Body of pancreas (tissue), 4 donors: Measurements from ENCODE around the gene PLEK2. TPM values are rescaled to one million over a fixed set of nuclear protein-coding genes. Genes with fewer than 3 reads are reported as not detected.
"Not testable (repeated sequence)": the region's sequence is repeated elsewhere in the genome, so short reads cannot be mapped to it uniquely, and the experiment has no call there.

ENCODE experiments used
- ATAC-seq: fragments of 150-250 bp; one replicate; pipeline ENCODE4 v1.9.1; 2016
- DNase-seq, 4 donors: peaks; one replicate each; pipeline ENCODE4 v3.0.0-alpha.2; 2019
- H3K27ac ChIP-seq, 4 donors: fragments of 200-600 bp; sonication (generic); 1 replicate in 3 of 4; 2 replicates in 1 of 4; pipeline versions ENCODE4 v1.5.1 to v1.6.1; 2016 to 2019; ENCODE audit warnings: mild to moderate bottlenecking in 1 of 4, mixed read lengths in 1 of 4, moderate library complexity in 1 of 4
- H3K27me3 ChIP-seq, 2 donors: fragments of 200-600 bp; sonication (generic); one replicate each; pipeline ENCODE4 v1.6.0; 2016; ENCODE audit warnings: mild to moderate bottlenecking in 1 of 2
- H3K36me3 ChIP-seq, 2 donors: fragments of 200-600 bp; sonication (generic); replicated peaks in 1 of 2; 2 replicates each; pipeline ENCODE4 v1.5.1; 2016; ENCODE audit warnings: low read depth in 2 of 2; ENCODE audit not compliant: insufficient read depth in 1 of 2
- H3K4me1 ChIP-seq: fragments of 200-600 bp; sonication (generic); one replicate; pipeline ENCODE4 v1.6.0; 2016
- H3K4me3 ChIP-seq, 2 donors: fragments of 200-600 bp; sonication (generic); 1 replicate in 1 of 2; 2 replicates in 1 of 2; pipeline ENCODE4 v1.5.1; 2016 to 2019
- H3K9me3 ChIP-seq, 3 donors: fragments of 200-600 bp; sonication (generic); 1 replicate in 2 of 3; 2 replicates in 1 of 3; pipeline ENCODE4 v1.5.1; 2016
- POLR2A ChIP-seq, 3 donors: fragments of 450-650 bp; IDR thresholded peaks; one replicate each; pipeline ENCODE4 v1.6.1; 2016; ENCODE audit warnings: antibody characterized with exemption in 3 of 3, mild to moderate bottlenecking in 2 of 3
- WGBS, 2 donors: methylation state at CpG; one replicate each; pipeline ENCODE4 v1.1.5; 2017; 5-methylcytosine and 5-hydroxymethylcytosine counted together
- intact Hi-C: fragments of 100-400 bp; cut with DNase I; formaldehyde crosslinking; loops from one replicate; pipeline ENCODE4 v1.15.1; 2023
- total RNA-seq, 2 donors: library from RNA; depleted of rRNA; stranded (reverse); fragments of >200 nt; gene quantifications; one replicate each; pipeline ENCODE4 v1.1.0, GENCODE V29; 2016
- TF ChIP-seq, protein P1 (sequence below), 7 experiments: fragments of 450-650 bp in 4 of 7; fragments of 200-600 bp in 3 of 7; sonication (generic) in 3 of 7; IDR thresholded peaks; one replicate each; pipeline ENCODE4 v1.5.1; 2016 to 2019; ENCODE audit warnings: antibody characterized with exemption in 7 of 7

Gene PLEK2
- total RNA-seq, 2 donors from 2014 or later: 7.5 to 9.2 TPM

- H3K4me1 ChIP-seq: peaks cover 21% of the 10 kb centered on the region
- no peak overlapping the region for H3K4me3 ChIP-seq
- no peaks in the 10 kb centered on the region for H3K27me3 ChIP-seq
- ATAC-seq: no peak
- TF ChIP-seq, protein P1, sequence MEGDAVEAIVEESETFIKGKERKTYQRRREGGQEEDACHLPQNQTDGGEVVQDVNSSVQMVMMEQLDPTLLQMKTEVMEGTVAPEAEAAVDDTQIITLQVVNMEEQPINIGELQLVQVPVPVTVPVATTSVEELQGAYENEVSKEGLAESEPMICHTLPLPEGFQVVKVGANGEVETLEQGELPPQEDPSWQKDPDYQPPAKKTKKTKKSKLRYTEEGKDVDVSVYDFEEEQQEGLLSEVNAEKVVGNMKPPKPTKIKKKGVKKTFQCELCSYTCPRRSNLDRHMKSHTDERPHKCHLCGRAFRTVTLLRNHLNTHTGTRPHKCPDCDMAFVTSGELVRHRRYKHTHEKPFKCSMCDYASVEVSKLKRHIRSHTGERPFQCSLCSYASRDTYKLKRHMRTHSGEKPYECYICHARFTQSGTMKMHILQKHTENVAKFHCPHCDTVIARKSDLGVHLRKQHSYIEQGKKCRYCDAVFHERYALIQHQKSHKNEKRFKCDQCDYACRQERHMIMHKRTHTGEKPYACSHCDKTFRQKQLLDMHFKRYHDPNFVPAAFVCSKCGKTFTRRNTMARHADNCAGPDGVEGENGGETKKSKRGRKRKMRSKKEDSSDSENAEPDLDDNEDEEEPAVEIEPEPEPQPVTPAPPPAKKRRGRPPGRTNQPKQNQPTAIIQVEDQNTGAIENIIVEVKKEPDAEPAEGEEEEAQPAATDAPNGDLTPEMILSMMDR (IDR thresholded peaks at IDR 0.05): no peak
- TF ChIP-seq POLR2A (IDR thresholded peaks at IDR 0.05): no peak
- H3K9me3 ChIP-seq: no peaks in the 10 kb centered on the region
- DNase-seq: no peak
- intact Hi-C loops: no loop called here
- no peaks in the 10 kb centered on the region for H3K36me3 ChIP-seq
- peak overlapping the region in 1 of 4 donors; percentile 25 for H3K27ac ChIP-seq
- WGBS, 2 donors: 77 to 98% methylated on average over 5 of the region's 5 CpGs
These were observed 44.8 kb upstream of the PLEK2 start for GRCh38 chr14:67456732-67457131.

DNA sequence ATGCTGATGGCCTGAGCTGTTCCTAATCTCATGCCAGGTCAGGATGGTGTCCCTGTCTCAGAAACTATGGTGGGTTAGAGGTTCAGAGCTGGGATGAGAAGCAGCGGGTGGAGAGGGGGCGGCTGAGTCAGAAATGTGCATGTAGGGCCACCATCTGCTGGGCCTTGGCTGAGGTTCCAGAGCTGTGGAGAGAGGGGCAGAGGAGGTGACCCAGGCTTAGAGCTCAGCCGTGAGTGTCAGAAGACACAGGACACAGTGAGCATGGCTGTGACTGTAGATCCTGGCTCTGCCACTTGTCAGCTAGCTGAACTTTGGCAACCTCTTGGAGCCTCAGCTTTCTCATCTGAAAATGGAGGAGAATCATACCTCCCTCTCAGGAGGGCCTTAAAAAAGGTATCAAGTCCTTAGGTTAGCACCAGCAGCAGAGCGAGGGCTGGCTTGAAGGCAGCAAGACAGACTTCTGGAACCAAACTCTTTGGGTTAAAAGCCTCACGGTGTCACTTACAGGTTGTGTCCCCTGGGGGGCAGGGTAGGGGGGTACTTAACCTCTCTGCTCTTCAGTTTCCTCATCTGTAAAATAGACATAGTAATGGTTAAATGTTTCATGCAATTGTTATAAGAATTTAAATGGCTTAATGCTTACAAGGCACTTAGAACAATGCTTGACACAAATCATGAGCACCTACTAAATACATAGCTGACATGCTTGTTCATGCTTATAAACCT is 41.8 kb upstream of the PLEK2 start:
- TF ChIP-seq, protein P1 (IDR thresholded peaks at IDR 0.05): no peak
- TF ChIP-seq POLR2A (IDR thresholded peaks at IDR 0.05): no peak
- WGBS, 2 donors: 82 to 91% methylated on average over 5 of the region's 5 CpGs
- Histone ChIP-seq H3K4me3 (no peak overlapping the region), H3K4me1 (peaks cover 12% of the 10 kb centered on the region), H3K9me3 (no peaks in the 10 kb centered on the region), H3K27me3 (no peaks in the 10 kb centered on the region), H3K27ac (no peak overlapping the region), H3K36me3 (no peaks in the 10 kb centered on the region)
- no peak for ATAC-seq
- DNase-seq: no peak
- intact Hi-C loops: no loop called here

- H3K9me3 ChIP-seq, H3K27ac ChIP-seq, H3K36me3 ChIP-seq, H3K4me3 ChIP-seq, DNase-seq, ATAC-seq, H3K27me3 ChIP-seq, H3K4me1 ChIP-seq, intact Hi-C loops: not testable (repeated sequence)
- 85 to 86% methylated on average over 6 of the region's 6 CpGs for WGBS, 2 donors
These were observed 39.7 kb upstream of the PLEK2 start for GRCh38 chr14:67451667-67452066.

GRCh38 chr14:67449096-67449495 is 37.1 kb upstream of the PLEK2 start:
- DNase-seq (no peak), ATAC-seq (no peak)
- H3K4me3 ChIP-seq: no peak overlapping the region
- 87 to 90% methylated on average over 2 of the region's 2 CpGs for WGBS, 2 donors
- TF ChIP-seq, protein P1 (IDR thresholded peaks at IDR 0.05): no peak
- TF ChIP-seq POLR2A (IDR thresholded peaks at IDR 0.05): no peak
- no peaks in the 10 kb centered on the region for H3K27me3 ChIP-seq
- peaks cover 12% of the 10 kb centered on the region for H3K4me1 ChIP-seq
- H3K36me3 ChIP-seq: no peaks in the 10 kb centered on the region
- H3K9me3 ChIP-seq: no peaks in the 10 kb centered on the region
- no peak overlapping the region for H3K27ac ChIP-seq
- intact Hi-C loops: no loop called here

DNA sequence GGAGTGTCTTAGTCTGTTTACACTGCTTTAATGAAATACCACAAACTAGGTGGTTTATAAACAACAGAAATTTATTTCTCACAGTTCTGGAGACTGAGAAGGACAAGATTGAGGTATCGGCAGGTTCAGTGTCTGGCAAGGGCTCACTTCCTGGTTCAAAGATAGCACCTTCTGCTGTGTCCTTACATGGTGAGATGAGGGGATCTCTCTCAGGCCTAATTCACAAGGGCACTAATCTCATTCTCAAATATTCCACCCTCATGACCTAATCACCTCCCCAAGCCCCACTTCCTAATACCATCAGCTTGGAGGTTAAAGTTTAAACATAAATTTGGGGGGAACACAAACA is 35.0 kb upstream of the PLEK2 start:
- H3K9me3 ChIP-seq: no peaks in the 10 kb centered on the region
- intact Hi-C loops: no loop called here
- H3K27me3 ChIP-seq: no peaks in the 10 kb centered on the region
- no peaks in the 10 kb centered on the region for H3K36me3 ChIP-seq
- no peak for TF ChIP-seq POLR2A (IDR thresholded peaks at IDR 0.05)
- TF ChIP-seq, protein P1 (IDR thresholded peaks at IDR 0.05): no peak
- H3K27ac ChIP-seq: peak overlapping the region; percentile 4 to 59 (median 38)
- H3K4me1 ChIP-seq: peaks cover 26% of the 10 kb centered on the region
- ATAC-seq: peak; percentile 23
- no peak overlapping the region for H3K4me3 ChIP-seq
- DNase-seq: peak in 1 of 4 donors; percentile 23
- 14 to 41% methylated on average over 1 of the region's 1 CpG for WGBS, 2 donors
